ENCODE results near the gene HILPDA. TPM values are rescaled to one million over a fixed set of nuclear protein-coding genes. Genes with fewer than 3 reads are reported as not detected.

HILPDA gene, protein sequence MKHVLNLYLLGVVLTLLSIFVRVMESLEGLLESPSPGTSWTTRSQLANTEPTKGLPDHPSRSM
- 8.9 TPM for total RNA-seq
- long read RNA-seq, transcript HILPDA-201 (2 exons, 1,349 nt), result major isoform, 15 of 15 reads
- long read RNA-seq, partial matches to known transcripts, result 0 of 15 reads
- long read RNA-seq, other reads (novel, unspliced or antisense), result 0 of 15 reads

DNA sequence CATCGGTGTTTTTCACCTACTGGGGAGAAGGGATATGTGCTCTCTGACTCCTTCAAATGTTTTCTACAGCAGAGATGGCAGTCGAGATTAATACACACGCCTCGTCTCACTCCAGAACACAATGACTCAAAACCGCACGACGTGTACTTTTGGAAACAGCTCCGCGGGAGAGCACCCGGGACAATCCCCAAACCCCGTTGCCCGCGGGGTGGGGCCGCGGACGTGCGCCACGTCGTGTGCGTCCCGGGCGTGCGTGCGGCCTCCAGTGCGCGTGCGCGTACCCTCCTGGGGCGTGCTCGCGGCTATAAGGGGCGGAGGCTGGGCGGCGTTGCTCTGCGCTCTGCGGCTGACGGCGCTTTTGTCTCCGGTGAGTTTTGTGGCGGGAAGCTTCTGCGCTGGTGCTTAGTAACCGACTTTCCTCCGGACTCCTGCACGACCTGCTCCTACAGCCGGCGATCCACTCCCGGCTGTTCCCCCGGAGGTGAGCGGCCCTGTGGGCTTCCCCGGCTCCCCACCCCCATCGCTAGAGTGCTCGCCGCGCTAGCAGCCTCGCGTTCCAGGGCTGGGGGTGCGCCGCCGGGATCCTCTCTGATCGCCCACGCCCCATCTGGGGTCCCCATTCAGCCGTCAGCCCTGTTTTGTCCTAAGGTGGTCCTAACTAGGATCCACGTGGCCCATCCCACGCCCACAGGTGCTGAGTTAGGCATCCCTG lies at the start of gene HILPDA:
Gene HILPDA, plus strand, starts transcription at position 336 of the 712 bp plus-strand sequence. CDS start 1,391 bp downstream, outside the sequence.
- peak; percentile 97 for DNase-seq
- no peaks in the 10 kb centered on the region for H3K27me3 ChIP-seq
- intact Hi-C loops (cut with DNase I), result no loop called here
- H3K9me3 ChIP-seq, result no peaks in the 10 kb centered on the region
- ATAC-seq, result peak; percentile 98
- H3K4me1 ChIP-seq, result peaks cover 35% of the 10 kb centered on the region
- no peaks in the 10 kb centered on the region for H3K36me3 ChIP-seq
- peak within 1 kb of the TSS; percentile 82 for H3K4me3 ChIP-seq
- peak within 1 kb of the TSS; percentile 92 for H3K27ac ChIP-seq
- TF ChIP-seq, protein P1, sequence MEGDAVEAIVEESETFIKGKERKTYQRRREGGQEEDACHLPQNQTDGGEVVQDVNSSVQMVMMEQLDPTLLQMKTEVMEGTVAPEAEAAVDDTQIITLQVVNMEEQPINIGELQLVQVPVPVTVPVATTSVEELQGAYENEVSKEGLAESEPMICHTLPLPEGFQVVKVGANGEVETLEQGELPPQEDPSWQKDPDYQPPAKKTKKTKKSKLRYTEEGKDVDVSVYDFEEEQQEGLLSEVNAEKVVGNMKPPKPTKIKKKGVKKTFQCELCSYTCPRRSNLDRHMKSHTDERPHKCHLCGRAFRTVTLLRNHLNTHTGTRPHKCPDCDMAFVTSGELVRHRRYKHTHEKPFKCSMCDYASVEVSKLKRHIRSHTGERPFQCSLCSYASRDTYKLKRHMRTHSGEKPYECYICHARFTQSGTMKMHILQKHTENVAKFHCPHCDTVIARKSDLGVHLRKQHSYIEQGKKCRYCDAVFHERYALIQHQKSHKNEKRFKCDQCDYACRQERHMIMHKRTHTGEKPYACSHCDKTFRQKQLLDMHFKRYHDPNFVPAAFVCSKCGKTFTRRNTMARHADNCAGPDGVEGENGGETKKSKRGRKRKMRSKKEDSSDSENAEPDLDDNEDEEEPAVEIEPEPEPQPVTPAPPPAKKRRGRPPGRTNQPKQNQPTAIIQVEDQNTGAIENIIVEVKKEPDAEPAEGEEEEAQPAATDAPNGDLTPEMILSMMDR (IDR thresholded peaks at IDR 0.05), result no peak

DNA sequence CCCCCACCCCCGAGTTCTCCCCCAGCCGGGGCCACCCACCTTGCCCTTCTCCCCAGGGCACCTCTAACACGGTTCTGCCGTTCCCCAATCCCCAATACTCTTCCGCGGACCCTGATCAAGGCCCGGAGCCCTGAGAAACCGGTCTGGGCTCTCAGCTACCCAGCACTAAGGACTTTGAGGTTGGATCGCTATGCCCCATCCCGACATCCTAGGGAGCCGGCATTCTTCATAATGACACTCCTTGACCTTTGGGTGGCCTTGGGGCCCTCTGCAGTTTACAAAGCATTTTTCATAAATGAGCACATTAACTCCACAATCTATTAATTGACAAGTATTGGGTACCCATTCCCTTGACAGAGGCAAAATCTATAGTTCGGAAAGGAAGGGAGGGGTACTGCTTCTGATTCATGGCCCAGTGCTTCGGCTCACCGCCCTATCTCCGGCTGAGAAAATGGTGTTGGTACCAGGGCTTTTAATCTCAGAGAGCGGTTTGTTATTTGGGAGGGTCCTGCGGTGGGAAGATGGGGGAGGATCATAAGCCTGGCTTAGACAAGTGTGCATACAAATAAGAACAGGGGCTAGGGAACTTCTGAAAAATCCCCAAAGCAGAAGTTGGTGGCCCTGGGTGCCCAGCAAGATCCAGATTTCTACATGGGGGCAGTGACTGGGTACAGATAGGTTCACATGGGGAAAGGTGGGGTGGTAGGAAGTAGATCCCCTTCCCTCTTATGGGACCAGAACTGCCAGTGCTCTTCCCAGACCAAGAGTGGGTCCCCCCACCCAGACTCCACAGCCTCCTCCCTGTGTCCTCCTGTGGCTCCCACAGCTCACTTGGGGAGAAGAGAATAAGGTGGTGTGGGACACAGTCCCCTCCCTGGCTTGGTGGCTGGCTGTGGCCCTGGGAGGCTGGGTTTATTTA lies 49.1 kb upstream of the HILPDA start:
- H3K27ac ChIP-seq, result peak overlapping the region; percentile 99
- ATAC-seq (no peak), DNase-seq (no peak)
- TF ChIP-seq, protein P1 (IDR thresholded peaks at IDR 0.05), result no peak
- H3K36me3 ChIP-seq, result peaks cover under 1% of the 10 kb centered on the region
- intact Hi-C loops (cut with DNase I), result no loop called here
- H3K27me3 ChIP-seq, result no peaks in the 10 kb centered on the region
- peak overlapping the region; percentile 81 for H3K4me3 ChIP-seq
- peaks cover 52% of the 10 kb centered on the region for H3K4me1 ChIP-seq
- no peaks in the 10 kb centered on the region for H3K9me3 ChIP-seq

DNA sequence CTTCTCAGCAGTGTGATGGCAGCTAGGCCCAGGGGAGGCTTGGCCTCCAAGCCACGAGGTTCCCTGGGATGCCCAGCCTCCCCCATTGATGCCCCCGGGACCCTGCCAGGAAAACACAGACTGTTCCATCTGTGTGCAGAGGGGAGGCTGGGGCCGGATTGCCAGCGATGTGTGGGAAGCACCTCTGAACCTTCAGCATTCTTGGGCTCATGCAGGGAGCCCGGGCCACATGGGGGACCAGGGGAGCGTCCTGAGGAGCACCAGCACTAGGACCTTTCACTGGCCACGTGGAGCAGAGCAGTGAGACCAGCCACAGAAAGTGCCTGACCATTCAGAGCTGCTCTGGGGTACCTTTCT lies 48.5 kb upstream of the HILPDA start:
- H3K9me3 ChIP-seq, result no peaks in the 10 kb centered on the region
- no peak overlapping the region for H3K4me3 ChIP-seq
- TF ChIP-seq, protein P1 (IDR thresholded peaks at IDR 0.05), result no peak
- ATAC-seq, result no peak
- intact Hi-C loops (cut with DNase I), result no loop called here
- H3K27me3 ChIP-seq, result no peaks in the 10 kb centered on the region
- H3K4me1 ChIP-seq, result peaks cover 52% of the 10 kb centered on the region
- no peaks in the 10 kb centered on the region for H3K36me3 ChIP-seq
- no peak for DNase-seq
- H3K27ac ChIP-seq, result peak overlapping the region; percentile 99

DNA sequence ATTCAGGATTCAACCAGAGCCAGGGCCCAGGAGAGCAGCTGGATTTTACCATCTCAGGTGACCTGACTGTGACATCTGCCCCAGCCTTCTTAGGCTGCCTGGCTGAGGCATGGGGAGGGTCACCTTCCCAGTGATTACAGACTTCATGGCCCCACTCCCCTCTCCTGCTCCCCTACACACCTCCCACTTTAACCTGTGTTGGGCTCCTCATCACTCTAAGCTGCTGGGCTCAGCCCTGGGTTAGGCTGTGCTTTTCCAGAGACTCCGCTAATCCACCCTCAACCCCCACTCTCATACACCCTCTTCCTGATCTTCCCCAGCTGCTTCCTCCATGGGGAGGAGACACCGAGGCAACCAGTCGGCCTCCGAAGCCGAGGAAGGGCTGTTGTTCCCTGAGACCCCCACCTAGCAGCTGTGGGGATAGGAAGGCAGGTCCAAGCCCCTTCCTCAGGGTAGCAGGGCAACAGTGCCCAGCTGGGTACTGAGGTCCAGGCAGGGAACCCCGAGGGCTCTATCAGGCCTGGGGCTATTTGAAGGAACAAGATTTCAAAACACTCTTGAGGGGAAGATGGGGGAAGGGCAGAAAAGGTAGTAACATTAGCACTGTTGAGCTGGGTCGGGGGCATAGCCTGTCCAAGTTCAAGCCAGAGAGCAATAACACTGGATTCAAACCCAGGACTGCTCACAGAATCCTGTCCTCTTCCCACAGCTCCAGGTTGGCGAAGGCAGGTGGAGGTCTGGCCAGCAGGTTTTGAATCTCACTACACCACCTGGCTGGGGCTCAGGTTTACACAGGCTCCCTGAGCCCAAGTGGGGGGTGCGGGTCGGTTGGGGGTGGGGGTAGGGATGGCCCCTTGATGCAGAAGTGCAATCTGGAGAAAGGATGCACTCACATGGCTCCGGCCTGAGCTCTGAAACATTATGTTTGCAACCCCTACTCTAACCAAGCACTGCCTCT lies 47.6 kb upstream of the HILPDA start:
- peak overlapping the region; percentile 99 for H3K27ac ChIP-seq
- peaks cover 52% of the 10 kb centered on the region for H3K4me1 ChIP-seq
- TF ChIP-seq, protein P1 (IDR thresholded peaks at IDR 0.05), result no peak
- H3K4me3 ChIP-seq, result peak overlapping the region; percentile 71
- H3K9me3 ChIP-seq, result no peaks in the 10 kb centered on the region
- intact Hi-C loops (cut with DNase I), result no loop called here
- ATAC-seq, result no peak
- H3K27me3 ChIP-seq, result no peaks in the 10 kb centered on the region
- no peak for DNase-seq
- H3K36me3 ChIP-seq, result no peaks in the 10 kb centered on the region

Measured in upper lobe of right lung (tissue), 1 donor.